HK-2 (cell line): ENCODE measurements around the gene PRND.
"Not testable (repeated sequence)": the region's sequence is repeated elsewhere in the genome, so short reads cannot be mapped to it uniquely, and the experiment has no call there.

ENCODE experiments used
- DNase-seq: peaks from one replicate; pipeline ENCODE4 v3.0.0-alpha.2; 2018; ENCODE audit not compliant: unreplicated experiment

Gene PRND

GRCh38 chr20:4708856-4709255 lies 12.9 kb upstream of the PRND start:
- no peak for DNase-seq

GRCh38 chr20:4709261-4710105 lies 12.2 kb upstream of the PRND start:
- no peak for DNase-seq

DNA sequence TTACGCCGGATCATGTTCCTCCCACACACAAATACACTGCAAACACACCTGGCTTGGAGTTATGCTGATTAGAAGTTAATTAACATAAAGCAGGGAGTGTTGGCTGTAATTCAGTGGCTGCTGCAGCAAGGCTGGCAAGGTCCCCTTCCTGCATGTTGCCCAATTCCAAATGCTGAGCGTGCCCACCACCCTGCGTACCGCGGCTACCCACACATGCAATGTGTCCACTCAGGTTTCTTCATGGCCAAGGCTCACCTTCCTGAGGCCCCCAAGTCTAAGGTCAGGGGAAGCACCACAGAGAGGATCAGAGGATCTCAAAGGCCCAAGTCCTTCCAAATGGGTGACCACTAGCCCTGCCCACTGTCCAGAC lies 11.6 kb upstream of the PRND start:
- no peak for DNase-seq

GRCh38 chr20:4711511-4711910 lies 10.2 kb upstream of the PRND start:
- no peak for DNase-seq

GRCh38 chr20:4713401-4713800 lies 8.3 kb upstream of the PRND start:
- DNase-seq: no peak

- no peak for DNase-seq
Observed at GRCh38 chr20:4714818-4715217, 6.9 kb upstream of the PRND start.

DNA sequence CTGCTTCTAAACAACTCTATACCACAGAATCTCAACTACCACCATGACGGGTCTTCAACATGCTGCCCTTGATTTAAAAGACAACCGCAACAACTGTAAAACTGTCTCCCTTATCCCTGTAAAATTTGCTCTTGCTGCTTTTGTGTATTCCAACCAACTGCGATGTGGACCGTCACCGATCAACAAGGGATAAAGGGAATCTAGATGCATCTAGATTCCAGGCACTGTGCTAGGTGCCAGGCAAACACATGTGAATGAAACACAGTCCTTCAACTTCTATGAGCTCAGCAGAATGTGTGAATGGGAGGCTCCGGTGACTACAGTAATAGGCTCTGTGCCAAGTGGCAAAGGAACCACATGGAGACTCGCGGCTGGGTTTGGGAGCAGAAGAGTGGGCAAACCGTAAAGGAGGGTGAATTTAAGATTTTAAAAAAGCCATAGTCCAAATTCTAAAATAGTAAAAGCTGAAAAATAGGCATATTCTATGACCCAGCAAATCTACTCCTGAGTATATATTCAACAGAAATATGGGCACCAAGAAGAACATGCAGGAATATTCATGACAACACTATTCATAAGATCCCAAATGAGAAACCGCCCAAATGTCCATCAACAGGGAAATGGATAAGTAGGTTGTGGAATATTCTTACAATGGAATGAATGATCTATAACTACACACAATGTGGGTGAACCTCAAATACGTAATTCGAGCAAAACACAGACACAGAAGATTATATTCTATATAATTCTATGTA lies 3.7 kb upstream of the PRND start:
- no peak for DNase-seq

- no peak for DNase-seq
Observed at GRCh38 chr20:4719190-4719589, 2.5 kb upstream of the PRND start.

GRCh38 chr20:4720041-4720976 lies 1.4 kb upstream of the PRND start:
- peak; percentile 56 for DNase-seq

DNA sequence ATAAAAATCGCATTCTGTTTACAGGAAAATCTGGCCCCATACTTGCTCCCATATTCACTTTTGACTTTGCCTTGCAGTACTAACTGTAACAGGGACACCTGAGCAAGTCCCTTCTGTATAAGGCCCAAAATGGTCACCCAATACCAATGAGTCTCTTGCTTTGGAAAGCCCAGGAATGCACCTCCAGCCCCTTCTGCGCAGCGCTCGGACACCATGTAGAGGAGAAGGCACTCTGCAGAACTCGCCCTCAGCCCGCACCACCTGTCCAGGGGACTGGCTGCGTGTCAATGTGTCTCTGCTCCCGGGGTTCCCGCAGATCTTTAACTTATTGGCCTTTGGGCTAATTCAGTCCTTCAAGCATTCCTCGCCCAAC lies 746 bp upstream of the PRND start:
- DNase-seq: peak; percentile 11

GRCh38 chr20:4722571-4722970 lies 862 bp downstream of the PRND start:
- DNase-seq: no peak

DNA sequence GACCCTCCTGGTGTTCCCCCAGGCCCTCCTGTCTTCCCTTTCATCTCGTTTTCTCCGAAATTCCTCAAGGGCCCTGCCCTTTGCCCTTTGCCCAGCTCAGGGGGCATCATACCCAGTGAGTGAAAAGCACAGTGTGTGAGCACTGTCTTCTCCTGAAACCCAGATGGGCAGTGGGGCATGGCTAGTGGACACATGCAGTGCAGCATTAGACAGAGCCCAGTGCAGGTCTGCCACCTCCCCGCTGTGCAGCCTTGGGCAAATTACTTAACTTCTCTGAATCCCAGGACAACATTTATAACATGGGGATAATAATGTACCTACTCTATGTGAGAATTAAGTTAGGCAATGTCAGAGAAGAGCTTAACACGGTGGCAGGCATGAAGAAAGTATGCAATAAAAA lies 1.3 kb downstream of the PRND start:
- DNase-seq: no peak

DNA sequence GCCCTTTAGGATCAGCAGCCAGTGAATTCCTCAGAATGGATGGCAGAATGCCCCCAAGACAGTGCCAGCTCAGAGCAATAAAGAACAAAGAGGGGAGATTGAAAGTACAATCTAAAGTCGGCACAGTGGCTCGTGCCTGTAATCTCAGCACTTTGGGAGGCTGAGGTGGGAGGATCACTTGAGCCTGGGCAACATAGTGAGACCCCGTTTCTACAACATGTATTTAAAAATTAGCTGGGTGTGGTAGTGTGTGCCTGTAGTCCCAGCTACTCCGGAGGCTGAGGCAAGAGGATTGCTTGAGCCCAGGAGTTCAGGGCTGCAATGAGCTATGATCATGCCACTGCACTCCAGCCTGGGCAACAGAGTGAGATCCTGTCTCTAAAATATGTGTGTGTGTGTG lies 1.8 kb downstream of the PRND start:
- not testable (repeated sequence) for DNase-seq

DNA sequence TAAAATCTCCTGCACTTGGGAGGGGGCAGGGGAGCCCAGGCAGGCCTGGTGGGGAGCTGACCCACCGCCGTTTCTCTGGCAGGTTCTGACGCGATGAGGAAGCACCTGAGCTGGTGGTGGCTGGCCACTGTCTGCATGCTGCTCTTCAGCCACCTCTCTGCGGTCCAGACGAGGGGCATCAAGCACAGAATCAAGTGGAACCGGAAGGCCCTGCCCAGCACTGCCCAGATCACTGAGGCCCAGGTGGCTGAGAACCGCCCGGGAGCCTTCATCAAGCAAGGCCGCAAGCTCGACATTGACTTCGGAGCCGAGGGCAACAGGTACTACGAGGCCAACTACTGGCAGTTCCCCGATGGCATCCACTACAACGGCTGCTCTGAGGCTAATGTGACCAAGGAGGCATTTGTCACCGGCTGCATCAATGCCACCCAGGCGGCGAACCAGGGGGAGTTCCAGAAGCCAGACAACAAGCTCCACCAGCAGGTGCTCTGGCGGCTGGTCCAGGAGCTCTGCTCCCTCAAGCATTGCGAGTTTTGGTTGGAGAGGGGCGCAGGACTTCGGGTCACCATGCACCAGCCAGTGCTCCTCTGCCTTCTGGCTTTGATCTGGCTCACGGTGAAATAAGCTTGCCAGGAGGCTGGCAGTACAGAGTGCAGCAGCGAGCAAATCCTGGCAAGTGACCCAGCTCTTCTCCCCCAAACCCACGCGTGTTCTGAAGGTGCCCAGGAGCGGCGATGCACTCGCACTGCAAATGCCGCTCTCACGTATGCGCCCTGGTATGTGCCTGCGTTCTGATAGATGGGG lies 3.0 kb downstream of the PRND start:
- DNase-seq: no peak

- DNase-seq: no peak
Observed at GRCh38 chr20:4725263-4725550, 3.5 kb downstream of the PRND start.

DNA sequence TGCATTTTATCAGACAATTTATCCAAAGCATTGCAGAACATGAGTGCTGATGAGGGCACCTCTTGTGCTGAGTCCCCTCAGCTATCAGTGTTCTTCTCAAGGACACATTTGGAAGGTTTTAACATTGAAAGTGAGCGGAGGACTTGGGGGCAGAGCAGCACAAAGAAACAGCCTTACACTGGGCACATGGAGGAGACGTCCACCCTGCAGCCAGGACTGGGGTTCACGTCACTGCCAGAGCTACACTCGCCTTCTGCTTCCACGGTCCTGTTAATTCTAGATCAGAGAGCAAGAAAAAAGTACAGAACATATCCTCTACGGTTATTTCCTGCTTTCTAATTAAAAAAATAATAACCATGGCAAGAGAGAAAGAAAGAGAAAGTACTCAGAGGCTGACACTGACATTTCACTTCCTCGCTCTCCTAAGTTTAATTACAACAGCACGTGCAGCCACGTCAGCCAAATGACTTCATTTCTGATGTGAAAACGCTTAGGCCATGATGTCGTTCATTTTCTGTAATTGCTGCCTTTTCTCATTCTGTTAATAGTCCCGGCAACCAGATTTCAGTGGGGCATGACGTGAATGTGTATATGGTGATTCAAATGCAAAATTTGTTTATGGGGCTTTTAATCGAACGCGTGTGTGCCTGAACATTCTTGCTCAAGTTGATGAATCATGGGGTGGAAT lies 5.1 kb downstream of the PRND start:
- no peak for DNase-seq

GRCh38 chr20:4728120-4728760 lies 6.5 kb downstream of the PRND start:
- no peak for DNase-seq

GRCh38 chr20:4729265-4729664 lies 7.6 kb downstream of the PRND start:
- no peak for DNase-seq

DNA sequence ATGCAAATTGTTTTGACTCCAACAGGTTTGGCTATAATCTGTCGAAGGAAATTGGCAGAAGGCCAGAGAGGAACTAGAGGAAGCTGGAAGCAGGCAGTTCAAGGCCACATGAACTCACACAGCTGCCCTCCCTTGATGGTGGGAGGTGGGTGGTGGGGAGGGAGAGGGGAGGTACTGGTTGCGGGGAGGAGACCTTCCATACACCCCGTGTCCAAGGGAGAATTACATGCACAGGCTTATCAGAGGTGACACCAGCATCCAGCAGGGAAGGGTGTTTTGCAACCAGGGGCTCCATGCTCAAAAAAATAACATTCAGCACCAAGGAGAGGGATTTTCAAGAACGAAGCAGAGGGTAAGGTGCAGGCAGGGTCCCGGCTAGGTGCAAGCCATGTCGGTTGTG lies 9.1 kb downstream of the PRND start:
- DNase-seq: no peak

DNA sequence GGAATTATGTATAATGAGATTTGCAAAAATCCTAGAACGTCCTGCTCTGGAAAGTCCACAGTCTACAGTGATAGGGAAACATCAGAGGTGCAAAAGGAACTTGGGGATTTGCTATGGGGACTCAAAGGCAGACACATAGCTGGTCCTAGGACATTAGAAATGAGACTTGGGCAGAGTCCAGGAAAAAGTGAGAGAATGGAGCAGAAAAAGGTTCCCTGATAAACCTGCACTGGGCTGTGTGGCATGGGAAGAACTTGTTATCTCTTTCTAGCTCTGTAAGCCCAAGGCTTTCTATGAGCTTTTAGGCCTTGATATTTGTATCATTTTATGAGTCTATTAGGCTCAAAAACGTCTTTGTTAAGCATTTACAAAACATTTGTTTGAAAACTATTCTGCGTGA lies 15.2 kb downstream of the PRND start:
- DNase-seq: no peak
